Stimulated activated CD4-positive, alpha-beta T cell treated with anti-CD3 and anti-CD28 coated beads, Interleukin-1b, Interleukin-23, amount 100 ng/mL, for 24 hours (primary cell): Measurements from ENCODE around the gene FHIT.

Experiments
- DNase-seq, 4 experiments: peaks; one replicate each; pipeline ENCODE4 v3.0.0-alpha.2; 2020; ENCODE audit warnings: low read depth in 4 of 4, low spot score in 1 of 4

Gene FHIT

GRCh38 chr3:60366486-60366885 lies 884.8 kb downstream of the FHIT start:
- DNase-seq = no peak

DNA sequence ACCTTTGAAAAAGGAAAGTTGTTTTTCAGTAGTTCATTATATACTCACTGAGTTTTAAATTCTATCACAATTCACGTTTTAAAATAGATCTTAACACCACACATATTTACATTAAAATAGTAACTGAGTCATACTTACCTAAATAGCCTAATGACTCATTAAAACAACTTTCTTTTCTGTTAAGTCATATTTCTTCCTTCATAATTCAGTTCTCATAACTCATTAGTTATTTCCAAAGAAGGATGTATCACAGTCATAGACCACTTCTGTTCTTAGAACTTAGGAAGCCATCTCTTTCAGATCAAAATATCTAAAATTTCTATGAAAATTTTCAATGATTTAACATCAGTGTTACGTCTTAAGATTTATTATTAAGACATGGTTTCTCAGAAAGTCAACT lies 885.9 kb downstream of the FHIT start:
- no peak for DNase-seq

DNA sequence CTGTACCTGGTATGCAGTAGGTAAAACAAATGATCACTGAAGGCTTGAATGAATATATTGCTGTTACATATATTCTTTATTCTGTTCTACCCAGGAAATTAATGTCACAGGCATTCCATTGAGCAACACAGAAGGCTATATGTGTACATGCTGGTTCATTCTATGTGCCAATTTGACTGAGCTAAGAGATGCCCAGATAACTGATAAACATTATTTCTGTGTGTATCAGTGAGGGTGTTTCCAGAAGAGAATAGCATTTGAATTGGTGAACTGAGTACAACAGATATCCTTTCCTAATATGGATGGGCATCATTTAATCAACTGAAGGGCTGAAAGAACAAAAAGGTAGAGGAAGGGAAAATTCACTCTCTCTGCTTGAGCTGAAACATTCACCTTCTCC lies 886.8 kb downstream of the FHIT start:
- DNase-seq = no peak

DNA sequence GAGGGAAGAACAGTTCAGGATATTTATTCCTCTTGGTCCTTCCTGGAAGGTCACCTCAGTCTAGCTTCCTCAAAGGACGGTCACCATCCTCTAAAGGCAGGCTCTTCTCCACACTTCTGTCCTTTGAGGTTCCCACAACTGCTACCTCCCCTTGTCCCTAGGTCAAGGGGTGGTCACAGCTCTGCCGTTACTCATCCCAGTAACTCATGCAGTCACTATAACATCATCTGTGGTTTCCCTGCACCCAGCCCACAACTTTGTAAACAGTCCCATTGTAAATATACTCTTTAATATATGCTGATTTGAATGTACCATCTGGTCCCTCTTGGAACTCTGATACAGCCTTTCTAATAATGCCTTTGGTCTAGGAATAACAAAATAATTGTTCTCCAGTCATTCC lies 887.4 kb downstream of the FHIT start:
- no peak for DNase-seq

DNA sequence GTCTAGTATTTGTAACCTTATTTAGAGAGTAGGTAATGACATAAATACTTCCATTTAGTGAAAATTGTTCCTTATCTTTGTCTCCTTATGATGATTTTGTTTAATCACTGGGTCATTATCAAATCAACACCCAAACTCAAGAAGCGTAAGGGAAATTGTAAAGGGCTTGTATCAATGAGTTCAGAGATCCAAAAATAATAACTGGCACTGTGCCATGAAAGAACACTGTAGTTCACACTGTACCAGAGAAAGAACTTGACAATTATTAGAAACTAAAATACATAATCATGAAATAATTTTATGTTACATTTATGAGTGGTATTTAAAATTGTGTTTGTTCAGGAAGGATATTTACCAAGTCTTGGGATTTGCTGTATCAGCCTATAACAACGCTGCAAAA lies 895.4 kb downstream of the FHIT start:
- no peak for DNase-seq

DNA sequence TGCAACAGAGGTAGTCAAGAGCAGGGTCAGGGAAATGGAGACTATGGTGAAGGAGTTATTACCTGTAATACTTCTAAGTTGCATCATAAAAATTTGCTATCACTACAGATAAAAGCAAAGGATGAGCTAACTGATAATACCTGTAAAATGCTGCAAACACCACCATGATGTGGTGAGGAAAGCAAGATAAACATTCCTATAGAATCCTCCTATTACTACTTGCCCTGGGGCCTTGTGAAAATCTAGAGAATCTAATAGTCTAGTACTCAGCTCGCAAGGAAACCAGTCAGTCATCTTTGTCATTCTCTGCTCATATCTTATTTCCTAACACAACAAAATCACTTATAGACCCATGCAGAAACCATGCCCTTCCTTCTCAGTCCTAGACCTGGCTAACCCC lies 899.8 kb downstream of the FHIT start:
- no peak for DNase-seq

GRCh38 chr3:60344340-60344739 lies 906.9 kb downstream of the FHIT start:
- DNase-seq = no peak

GRCh38 chr3:60343831-60344230 lies 907.4 kb downstream of the FHIT start:
- no peak for DNase-seq

GRCh38 chr3:60339304-60339703 lies 911.9 kb downstream of the FHIT start:
- DNase-seq = no peak

DNA sequence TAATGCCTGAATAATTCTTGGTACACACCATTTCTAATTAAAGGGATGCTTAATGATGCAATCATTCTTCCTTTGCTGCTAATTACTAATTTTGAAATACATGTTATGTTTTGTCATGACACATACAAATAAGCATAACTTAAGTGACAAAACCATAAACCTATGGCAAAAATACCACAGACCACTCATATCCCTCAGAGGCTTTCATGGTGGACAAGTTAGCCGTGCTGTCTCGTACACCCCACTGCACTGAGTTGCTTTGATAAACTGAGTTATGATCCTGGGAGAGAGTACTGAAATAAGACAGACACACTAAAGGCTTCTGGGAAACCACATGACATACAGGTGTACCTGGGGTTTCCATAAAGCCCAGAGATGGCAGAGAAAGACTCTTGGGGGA lies 913.8 kb downstream of the FHIT start:
- DNase-seq = no peak

DNA sequence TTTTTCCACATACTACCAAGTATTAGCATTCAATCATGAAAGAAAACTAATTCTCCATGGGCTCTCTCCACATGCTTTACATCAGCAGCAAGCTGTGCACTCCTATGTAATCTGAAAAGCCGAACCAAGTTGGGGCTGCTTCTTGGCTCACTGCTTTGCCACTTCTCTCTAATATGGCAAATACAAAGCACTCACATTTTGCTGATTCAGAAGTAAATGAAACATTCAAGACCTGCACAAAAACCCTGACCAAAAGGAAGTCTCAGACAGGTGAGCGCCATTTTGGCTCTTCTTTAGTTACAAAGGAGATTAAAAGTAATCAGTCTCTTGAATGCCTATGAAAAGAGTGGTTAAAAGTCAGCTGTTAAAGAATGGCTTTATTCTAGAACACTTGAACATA lies 915.2 kb downstream of the FHIT start:
- DNase-seq = no peak

DNA sequence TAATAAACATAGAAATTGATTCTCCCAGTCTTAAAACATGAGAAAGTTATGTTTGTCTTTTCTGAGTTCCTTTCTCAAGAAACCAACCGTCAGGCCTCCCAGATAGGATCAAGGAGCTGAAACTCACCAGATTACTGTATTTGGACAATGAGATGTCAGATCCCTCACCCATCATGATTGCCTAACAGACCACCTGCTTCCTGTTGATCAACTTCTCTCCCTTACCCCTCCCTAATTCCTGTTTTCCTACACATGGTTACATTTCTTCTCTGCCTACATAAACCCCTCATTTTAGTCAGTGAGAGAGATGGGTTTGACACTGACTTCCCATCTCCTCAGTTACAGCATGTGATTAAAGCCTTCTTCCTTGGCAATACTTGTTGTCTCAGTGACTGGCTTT lies 917.5 kb downstream of the FHIT start:
- DNase-seq = no peak

GRCh38 chr3:60330107-60330506 lies 921.1 kb downstream of the FHIT start:
- DNase-seq = no peak

DNA sequence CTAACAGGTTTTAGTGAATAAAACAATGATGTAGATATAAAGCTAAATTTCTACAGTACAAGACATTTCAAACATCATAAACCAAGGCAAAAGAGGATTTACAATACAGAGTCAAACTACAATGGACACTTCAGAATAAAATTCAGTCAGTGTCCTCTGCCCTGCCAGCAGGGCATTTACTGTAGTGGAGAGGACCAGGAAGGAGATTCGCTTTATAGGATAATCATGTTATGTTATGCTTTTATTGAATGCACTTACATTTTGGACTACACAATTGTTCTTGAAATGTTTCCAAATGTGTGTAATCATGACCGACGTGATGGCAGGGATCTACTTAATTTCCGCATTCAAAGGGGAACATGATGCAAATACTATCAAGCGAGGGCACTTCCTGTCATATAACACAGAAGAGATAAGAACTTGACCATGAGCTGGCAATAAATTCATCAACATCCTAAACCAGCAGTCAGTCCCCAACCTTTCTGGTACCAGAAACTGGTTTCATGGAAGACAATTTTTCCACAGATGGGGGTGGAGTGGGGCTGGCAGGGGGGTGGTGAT lies 925.6 kb downstream of the FHIT start:
- DNase-seq = no peak

- DNase-seq = no peak
These were observed 927.6 kb downstream of the FHIT start for GRCh38 chr3:60323651-60324050.

GRCh38 chr3:60323180-60323579 lies 928.1 kb downstream of the FHIT start:
- no peak for DNase-seq

- DNase-seq = no peak
These were observed 928.9 kb downstream of the FHIT start for GRCh38 chr3:60322298-60322856.

- DNase-seq = no peak
These were observed 931.9 kb downstream of the FHIT start for GRCh38 chr3:60319179-60319858.

- DNase-seq = no peak
These were observed 935.0 kb downstream of the FHIT start for GRCh38 chr3:60316121-60316797.

GRCh38 chr3:60313951-60314461 lies 937.2 kb downstream of the FHIT start:
- no peak for DNase-seq

DNA sequence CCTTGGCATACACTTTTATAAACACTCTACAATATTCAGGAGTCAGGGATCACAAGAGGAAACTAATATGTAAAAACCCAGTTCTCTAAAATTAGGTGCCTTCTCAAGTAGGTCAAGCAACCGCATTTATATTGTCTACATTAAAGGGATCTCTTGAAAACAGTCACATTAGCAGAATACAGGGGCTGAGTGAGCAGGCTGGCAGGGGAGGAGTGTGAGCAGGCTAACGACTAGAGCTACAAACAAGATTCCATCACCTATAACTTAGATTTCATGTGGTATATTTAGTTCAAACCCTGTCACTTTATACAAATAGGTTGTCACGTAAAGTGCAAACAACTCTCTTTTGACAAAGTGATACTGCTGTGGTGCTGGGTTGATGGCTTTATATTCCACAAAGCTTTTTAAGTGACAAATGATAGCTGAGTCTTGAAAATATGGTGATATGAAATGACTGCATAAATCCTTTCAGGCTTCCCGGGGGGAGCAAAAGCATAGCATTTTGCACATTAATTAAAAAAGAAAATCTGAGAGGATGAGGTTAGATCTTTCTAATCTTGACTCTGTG lies 937.9 kb downstream of the FHIT start:
- DNase-seq = no peak
